Glomerular visceral epithelial cell (primary cell): ENCODE data around the gene ST3GAL3.
A peak's percentile ranks its signal among the peaks of the same experiment; 100 is the strongest.

Source experiments
- DNase-seq: peaks from one replicate; pipeline ENCODE4 v3.0.0-alpha.2; 2016; ENCODE audit errors: extremely low spot score

The ST3GAL3 gene

GRCh38 chr1:43913666-43914360 is 206.5 kb downstream of the ST3GAL3 start:
- DNase-seq, result no peak

DNA sequence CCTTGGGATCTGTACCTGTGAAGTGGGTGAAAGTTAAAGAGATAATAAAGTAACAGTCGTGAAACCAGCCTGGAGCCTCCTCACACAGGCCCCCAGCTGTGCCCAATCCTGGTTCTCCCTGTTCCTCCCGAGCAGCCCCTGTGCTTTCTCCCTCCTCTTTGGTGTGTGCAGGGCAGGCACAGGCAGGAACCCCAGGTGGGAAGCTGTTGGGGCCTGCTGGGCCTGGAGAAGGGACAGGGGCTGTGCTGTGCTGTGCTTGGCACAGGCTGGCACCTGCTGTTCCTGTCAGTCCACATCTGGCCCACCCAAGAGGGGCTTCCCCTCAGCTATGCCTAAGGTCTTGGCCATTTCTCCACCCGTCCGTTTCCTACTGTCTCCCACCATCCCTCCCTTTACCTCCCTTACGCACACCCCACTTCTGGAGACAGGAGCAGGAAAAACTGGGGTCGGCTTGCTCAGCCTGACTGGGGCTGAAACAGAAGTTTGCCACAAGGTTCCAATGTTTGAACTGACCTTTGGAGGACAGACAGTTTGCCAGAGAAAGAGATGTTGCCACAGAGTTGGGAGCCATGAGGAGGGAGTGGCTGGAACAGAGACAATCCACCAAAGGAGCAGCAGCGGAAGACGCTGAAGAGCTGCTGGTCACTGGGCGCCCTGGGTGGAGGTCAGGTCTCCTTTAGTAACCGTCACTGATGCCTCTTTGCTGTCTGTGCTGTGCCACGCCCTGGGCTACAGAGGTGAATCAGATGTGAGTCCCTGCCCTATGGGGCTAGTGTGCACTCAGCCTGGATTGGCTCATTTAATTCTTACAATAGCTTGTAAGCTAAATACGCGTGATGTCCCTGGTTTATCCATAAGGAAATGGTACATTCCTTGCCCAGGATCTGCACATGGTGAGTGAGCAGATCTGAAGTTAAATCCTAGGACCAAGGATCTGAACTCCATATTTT is 207.5 kb downstream of the ST3GAL3 start:
- DNase-seq, result no peak

DNA sequence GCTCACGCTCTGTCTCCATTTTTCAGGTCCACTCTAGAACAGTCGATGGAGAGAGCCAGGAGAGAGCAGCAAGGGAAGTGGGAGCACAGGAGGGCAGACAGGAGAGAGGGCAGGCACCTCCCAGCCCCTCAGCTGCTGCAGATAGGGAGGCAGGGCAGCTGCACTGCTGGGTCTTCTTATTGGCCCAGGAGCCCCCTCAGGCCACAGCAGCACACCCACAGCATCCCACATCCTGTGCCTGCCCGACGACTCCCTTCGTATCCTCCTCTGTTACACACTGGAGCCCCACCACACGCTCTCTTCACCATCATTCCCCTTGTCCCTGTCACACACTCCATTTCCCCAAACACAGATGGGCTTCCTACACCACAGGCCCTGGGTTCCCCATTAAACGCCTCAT is 212.6 kb downstream of the ST3GAL3 start:
- no peak for DNase-seq

GRCh38 chr1:43921022-43921421 is 213.7 kb downstream of the ST3GAL3 start:
- DNase-seq, result no peak

- no peak for DNase-seq
These were observed 217.2 kb downstream of the ST3GAL3 start for GRCh38 chr1:43924516-43924915.

DNA sequence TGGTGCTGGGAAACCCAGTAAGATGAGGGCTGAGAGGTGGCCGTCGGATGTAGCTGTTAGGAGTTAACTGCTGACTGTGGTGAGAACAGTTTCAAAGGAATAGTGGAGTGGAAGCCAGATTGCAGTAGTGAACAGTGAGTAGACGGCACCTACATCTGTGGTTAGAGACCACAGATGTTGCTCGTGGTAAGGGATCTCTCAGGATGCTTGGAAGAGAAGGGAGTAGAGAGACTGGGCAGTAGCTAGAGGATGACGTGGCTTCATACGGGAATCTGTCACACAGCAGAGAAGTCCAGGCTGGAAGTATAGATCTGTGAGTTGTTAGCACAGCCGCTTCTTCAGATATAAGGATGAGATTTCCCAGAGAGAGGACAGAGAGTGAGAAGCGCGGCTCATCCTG is 218.5 kb downstream of the ST3GAL3 start:
- DNase-seq, result no peak

- no peak for DNase-seq
These were observed 223.0 kb downstream of the ST3GAL3 start for GRCh38 chr1:43930168-43930948.

DNA sequence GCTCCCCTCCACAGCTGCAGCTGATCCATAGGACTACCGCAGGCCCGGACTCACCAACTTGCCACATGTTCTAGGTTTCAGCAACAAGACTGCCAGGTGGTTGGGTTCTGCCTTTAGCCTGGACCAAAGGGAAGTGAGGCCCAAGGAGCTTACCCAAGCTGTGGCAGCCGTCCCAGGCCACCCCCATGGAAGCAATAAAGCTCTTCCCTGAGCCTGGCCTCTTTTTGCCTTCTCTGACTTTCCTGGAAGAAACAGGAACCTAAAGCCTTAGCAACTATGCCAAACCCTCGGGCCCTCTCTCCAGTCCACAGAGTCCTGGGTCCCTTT is 223.6 kb downstream of the ST3GAL3 start:
- DNase-seq, result no peak

DNA sequence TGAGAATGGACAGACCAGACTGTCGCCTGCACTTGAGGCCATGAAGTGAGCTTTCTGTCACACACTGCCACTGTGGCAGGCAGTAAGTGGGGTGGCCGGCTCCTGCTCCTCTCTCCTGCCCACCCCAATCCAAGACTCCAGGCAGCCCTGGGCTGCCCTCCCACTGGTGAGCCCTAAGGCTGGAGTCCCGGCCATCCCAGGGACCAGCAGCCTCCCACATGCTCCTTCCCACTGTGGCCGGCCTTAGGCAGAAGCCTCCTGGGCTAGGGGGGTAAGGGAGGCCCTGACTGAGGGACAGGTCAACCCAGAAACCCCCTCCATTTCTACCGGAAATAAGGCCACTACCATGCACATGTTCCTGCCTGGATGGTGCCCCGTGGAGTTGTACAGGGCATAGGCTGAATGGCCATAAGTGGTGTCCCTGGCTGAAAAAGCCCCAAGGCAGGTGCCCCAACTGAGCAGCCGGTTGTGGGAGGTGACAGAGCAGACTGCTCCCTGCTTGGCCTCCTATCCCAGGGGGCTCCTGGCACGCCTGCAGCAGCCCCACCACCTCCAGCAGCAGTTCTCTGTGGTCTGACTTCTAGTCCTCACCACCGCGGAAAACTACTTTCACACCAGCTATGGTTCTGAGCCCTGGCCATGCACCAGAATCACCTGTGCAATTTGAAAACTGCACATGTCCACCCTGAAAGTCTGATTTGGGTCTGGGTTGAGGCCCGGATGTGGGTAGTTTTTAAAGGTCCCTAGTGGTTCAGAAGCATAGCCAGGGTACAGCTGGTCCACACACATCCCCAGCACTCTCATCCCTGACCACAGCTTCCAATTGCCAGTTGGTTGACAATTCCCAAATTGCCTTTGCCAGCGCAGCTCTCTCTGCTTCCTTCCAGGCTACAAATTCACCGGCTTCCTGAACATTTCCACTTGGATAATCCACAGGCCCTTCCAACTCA is 224.7 kb downstream of the ST3GAL3 start:
- DNase-seq, result no peak

- DNase-seq, result no peak
These were observed 225.6 kb downstream of the ST3GAL3 start for GRCh38 chr1:43932786-43933385.

DNA sequence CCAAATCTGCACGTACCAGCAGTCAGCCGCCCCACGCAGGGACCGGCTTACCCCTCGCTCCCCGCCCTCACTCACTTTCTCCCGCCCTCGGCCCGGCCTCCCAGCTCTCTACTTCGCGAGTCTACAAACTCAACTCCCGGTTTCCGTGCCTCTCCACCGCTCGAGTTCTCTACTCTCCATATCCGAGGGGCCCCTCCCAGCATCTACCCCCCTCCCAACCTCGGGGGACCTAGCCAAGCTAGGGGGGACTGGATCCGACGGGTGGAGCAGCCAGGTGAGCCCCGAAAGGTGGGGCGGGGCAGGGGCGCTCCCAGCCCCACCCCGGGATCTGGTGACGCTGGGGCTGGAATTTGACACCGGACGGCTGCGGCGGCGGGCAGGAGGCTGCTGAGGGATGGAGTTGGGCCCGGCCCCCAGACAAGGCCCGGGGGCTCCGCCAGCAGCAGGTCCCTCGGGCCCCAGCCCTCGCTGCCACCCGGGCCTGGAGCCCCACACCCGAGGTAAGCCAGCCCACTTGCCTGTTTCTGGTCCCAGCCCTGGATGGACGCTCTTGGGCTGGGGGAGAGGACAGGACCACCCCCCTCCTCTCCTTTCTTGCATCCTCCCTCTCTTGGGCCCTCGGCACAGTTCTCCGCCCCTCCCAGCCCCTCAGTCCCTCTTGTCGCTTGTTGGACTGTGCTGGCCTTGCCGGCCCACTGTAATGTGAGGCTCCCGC is 226.2 kb downstream of the ST3GAL3 start, which contains the start of gene ARTN:
Gene ARTN, plus strand, starts transcription at position 416 of the 715 bp plus-strand sequence. CDS start 1,856 bp downstream, outside the sequence.
- DNase-seq, result no peak

- peak; percentile 62 for DNase-seq
These were observed 227.0 kb downstream of the ST3GAL3 start for GRCh38 chr1:43934101-43934985.

DNA sequence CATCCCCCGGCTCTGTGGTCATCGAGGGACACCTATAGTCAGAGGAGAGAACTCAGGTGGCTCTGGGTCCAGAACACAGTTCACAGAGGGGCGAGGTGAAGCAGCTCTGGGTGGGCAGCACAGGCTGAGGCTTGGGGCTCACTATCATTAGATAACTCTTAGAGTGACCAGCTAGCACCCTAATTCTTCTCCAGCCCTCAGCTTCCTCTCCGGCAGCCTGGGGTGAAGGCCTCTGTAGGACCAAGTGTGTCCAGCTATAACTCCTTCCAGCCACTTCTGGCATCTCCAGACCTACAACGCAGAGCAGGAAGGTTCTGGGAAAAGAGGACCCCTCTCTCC is 227.6 kb downstream of the ST3GAL3 start:
- no peak for DNase-seq

- DNase-seq, result no peak
These were observed 228.5 kb downstream of the ST3GAL3 start for GRCh38 chr1:43935711-43936427.

DNA sequence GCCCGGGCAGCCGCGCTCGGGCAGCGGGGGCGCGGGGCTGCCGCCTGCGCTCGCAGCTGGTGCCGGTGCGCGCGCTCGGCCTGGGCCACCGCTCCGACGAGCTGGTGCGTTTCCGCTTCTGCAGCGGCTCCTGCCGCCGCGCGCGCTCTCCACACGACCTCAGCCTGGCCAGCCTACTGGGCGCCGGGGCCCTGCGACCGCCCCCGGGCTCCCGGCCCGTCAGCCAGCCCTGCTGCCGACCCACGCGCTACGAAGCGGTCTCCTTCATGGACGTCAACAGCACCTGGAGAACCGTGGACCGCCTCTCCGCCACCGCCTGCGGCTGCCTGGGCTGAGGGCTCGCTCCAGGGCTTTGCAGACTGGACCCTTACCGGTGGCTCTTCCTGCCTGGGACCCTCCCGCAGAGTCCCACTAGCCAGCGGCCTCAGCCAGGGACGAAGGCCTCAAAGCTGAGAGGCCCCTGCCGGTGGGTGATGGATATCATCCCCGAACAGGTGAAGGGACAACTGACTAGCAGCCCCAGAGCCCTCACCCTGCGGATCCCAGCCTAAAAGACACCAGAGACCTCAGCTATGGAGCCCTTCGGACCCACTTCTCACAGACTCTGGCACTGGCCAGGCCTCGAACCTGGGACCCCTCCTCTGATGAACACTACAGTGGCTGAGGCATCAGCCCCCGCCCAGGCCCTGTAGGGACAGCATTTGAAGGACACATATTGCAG is 229.3 kb downstream of the ST3GAL3 start:
- DNase-seq, result peak; percentile 49

GRCh38 chr1:43937179-43937865 is 230.0 kb downstream of the ST3GAL3 start:
- peak; percentile 79 for DNase-seq

GRCh38 chr1:43938383-43938782 is 231.0 kb downstream of the ST3GAL3 start:
- DNase-seq, result no peak
